K562 (cell line): ENCODE data around the gene NAPB. TPM values are rescaled to one million over a fixed set of nuclear protein-coding genes. Genes with fewer than 3 reads are reported as not detected.

ENCODE experiments used
- ATAC-seq: fragments of 200-7000 bp; cut with Tn5 transposase; 3 replicates; pipeline ENCODE4 v1.9.1; 2020; ENCODE audit warnings: moderate library complexity
- BruUV-seq: library from RNA; stranded (reverse); fragments of 400-500 nt; replicated peaks from 2 replicates; lab custom pipeline; 2021; lab: Mats Ljungman, UMichigan
- CTCF ChIA-PET: fragments of 300-600 bp; formaldehyde crosslinking; extraction: SDS; loops from one replicate; lab custom pipeline; 2021; ENCODE audit warnings: low intra/inter-chr PET ratio; lab: Yijun Ruan, JAX
- POLR2A ChIA-PET: fragments of 300-600, 350-650 bp; sonication (Branson Sonifier 250); formaldehyde crosslinking; extraction: SDS; loops from one replicate; lab custom pipeline; 2021; ENCODE audit warnings: antibody characterized with exemption, inconsistent platforms; lab: Yijun Ruan, JAX
- DNase-seq, 4 experiments: peaks; one replicate each; pipeline versions ENCODE4 v3.0.0 to v3.0.0-alpha.2; 2011 to 2018; ENCODE audit warnings: low spot score in 3 of 4, mixed read lengths in 3 of 4; ENCODE audit errors: extremely low read depth in 1 of 4
- FAIRE-seq: peaks from 2 replicates; lab custom pipeline; 2011; peaks lifted over from hg19 to GRCh38; lab: Jason Lieb, UNC
- H2AFZ ChIP-seq: 2 replicates; pipeline ENCODE4 v1.6.0; 2011; ENCODE audit warnings: low read depth, low read length, control low read depth, inconsistent platforms
- H3K27ac ChIP-seq: fragments of 200-600 bp; 3 replicates; pipeline ENCODE4 v1.8.0; 2011; ENCODE audit warnings: low read depth, mild to moderate bottlenecking, control low read depth, inconsistent platforms, low read length, moderate library complexity, mixed read lengths; ENCODE audit errors: extremely low read depth
- H3K27me3 ChIP-seq, 2 experiments: fragments of 300-600 bp in 1 of 2; 2 replicates in 1 of 2; 3 replicates in 1 of 2; pipeline versions ENCODE4 v1.6.0 to v1.8.0; 2011; ENCODE audit warnings: inconsistent platforms in 2 of 2, low read length in 2 of 2, mild to moderate bottlenecking in 1 of 2, mixed read lengths in 1 of 2, moderate library complexity in 1 of 2; ENCODE audit not compliant: control insufficient read depth in 2 of 2, insufficient read depth in 2 of 2
- H3K36me3 ChIP-seq: fragments of 300-600 bp; 3 replicates; pipeline ENCODE4 v1.8.0; 2011; ENCODE audit warnings: mild to moderate bottlenecking, low read length, inconsistent platforms; ENCODE audit not compliant: control insufficient read depth, insufficient read depth
- H3K4me1 ChIP-seq, 2 experiments: fragments of 200-600 bp in 1 of 2; replicated peaks in 1 of 2; 2 replicates in 1 of 2; 3 replicates in 1 of 2; pipeline versions ENCODE4 v1.5.1 to v1.8.0; 2011; ENCODE audit warnings: inconsistent platforms in 2 of 2, low read length in 2 of 2, mild to moderate bottlenecking in 1 of 2, mixed read lengths in 1 of 2, moderate library complexity in 1 of 2; ENCODE audit not compliant: control insufficient read depth in 2 of 2, insufficient read depth in 2 of 2
- H3K4me2 ChIP-seq: 2 replicates; pipeline ENCODE4 v1.6.1; 2011; ENCODE audit warnings: low read length, control low read depth, inconsistent platforms, mixed read lengths; ENCODE audit not compliant: insufficient read depth
- H3K4me3 ChIP-seq: fragments of 200-600 bp; sonication (generic), shearing (Covaris generic); 2 replicates; pipeline ENCODE4 v1.5.1; 2016; ENCODE audit warnings: control low read depth, inconsistent platforms
- H3K79me2 ChIP-seq: fragments of 200-600 bp; 3 replicates; pipeline ENCODE4 v1.8.0; 2011; ENCODE audit warnings: low read length, inconsistent platforms; ENCODE audit not compliant: control insufficient read depth, insufficient read depth
- H3K9ac ChIP-seq, 2 experiments: 2 replicates each; pipeline versions ENCODE4 v1.6.0 to v1.6.1; 2011; ENCODE audit warnings: low read depth in 2 of 2, low read length in 2 of 2, control low read depth in 1 of 2, inconsistent platforms in 1 of 2, mild to moderate bottlenecking in 1 of 2, mixed read lengths in 1 of 2; ENCODE audit not compliant: insufficient read depth in 1 of 2
- H3K9me1 ChIP-seq: one replicate; pipeline ENCODE4 v1.6.0; 2011; ENCODE audit warnings: inconsistent platforms, mild to moderate bottlenecking, low read length, moderate library complexity; ENCODE audit not compliant: control insufficient read depth, insufficient read depth
- H3K9me3 ChIP-seq: replicated peaks from 2 replicates; pipeline ENCODE4 v1.5.1; 2011; ENCODE audit warnings: low read depth, low read length, inconsistent platforms; ENCODE audit not compliant: control insufficient read depth, insufficient read depth
- H4K20me1 ChIP-seq: replicated peaks from 2 replicates; pipeline ENCODE4 v1.6.1; 2011; ENCODE audit warnings: low read length, inconsistent platforms, mixed read lengths; ENCODE audit not compliant: control insufficient read depth, insufficient read depth
- CBFB ChIP-seq: sonication (generic); formaldehyde crosslinking; IDR thresholded peaks from 2 replicates; pipeline ENCODE4 v1.4.0; 2020; ENCODE audit warnings: mild to moderate bottlenecking, missing genetic modification reagents
- CEBPG ChIP-seq, 3 experiments: fragments of 200-800 bp in 1 of 3; sonication (Bioruptor generic) in 1 of 3; sonication (generic) in 1 of 3; formaldehyde crosslinking in 1 of 3; IDR thresholded peaks in 2 of 3; conservative IDR thresholded peaks in 1 of 3; 2 replicates each; pipeline versions ENCODE4 v1.6.1 to v1.8.0; 2016 to 2022; ENCODE audit warnings: missing compliant biosample characterization in 2 of 3, missing genetic modification characterization in 2 of 3, mild to moderate bottlenecking in 1 of 3, missing genetic modification reagents in 1 of 3
- HDAC1 ChIP-seq, 2 experiments: fragments of 450-650 bp; IDR thresholded peaks; 2 replicates each; pipeline ENCODE4 v1.6.1; 2016 to 2017; ENCODE audit warnings: inconsistent platforms in 1 of 2, mild to moderate bottlenecking in 1 of 2, moderate library complexity in 1 of 2
- NFRKB ChIP-seq: fragments of 450-650 bp; IDR thresholded peaks from 2 replicates; pipeline ENCODE4 v1.6.1; 2016; ENCODE audit warnings: low read depth
- NR1H2 ChIP-seq: sonication (generic); formaldehyde crosslinking; IDR thresholded peaks from 2 replicates; pipeline ENCODE4 v1.4.0; 2020; ENCODE audit warnings: mild to moderate bottlenecking, missing genetic modification reagents
- POLR2A ChIP-seq: fragments of 450-650 bp; conservative IDR thresholded peaks from 2 replicates; pipeline ENCODE4 v1.6.1; 2016
- POLR2G ChIP-seq: fragments of 200-400 bp; formaldehyde crosslinking; IDR thresholded peaks from 2 replicates; pipeline ENCODE4 v1.6.1; 2017; ENCODE audit warnings: low read depth, mild to moderate bottlenecking, antibody characterized with exemption, low read length, moderate library complexity
- RBFOX2 ChIP-seq: fragments of 200-400 bp; formaldehyde crosslinking; IDR thresholded peaks from 2 replicates; pipeline ENCODE4 v1.6.1; 2017; ENCODE audit warnings: low read depth, mild to moderate bottlenecking, low read length, moderate library complexity
- ZC3H8 ChIP-seq: fragments of 450-650 bp; IDR thresholded peaks from 2 replicates; pipeline ENCODE4 v1.6.1; 2017
- WGBS: fragments of 100-300 bp; shearing (Covaris generic); methylation state at CpG from one replicate; pipeline ENCODE4 v1.1.6; 2016; ENCODE audit warnings: low coverage, mixed read lengths; ENCODE audit not compliant: insufficient coverage; ENCODE audit errors: missing lambda C conversion rate; 5-methylcytosine and 5-hydroxymethylcytosine counted together
- in situ Hi-C: fragments of 300-500 bp; cut with MboI; formaldehyde crosslinking; loops from 4 replicates; pipeline ENCODE4 v1.15.0; 2018; ENCODE audit warnings: inconsistent platforms, mixed read lengths
- intact Hi-C: fragments of 100-400 bp; cut with micrococcal nuclease; formaldehyde crosslinking; loops from 2 replicates; pipeline ENCODE4 v1.14.2; 2022
- polyA plus RNA-seq, 8 experiments: library from polyadenylated mRNA; depleted of rRNA in 4 of 8; stranded (reverse) in 5 of 8; unstranded in 3 of 8; fragments of >200 nt; fragmentation: Nextera tagmentation in 2 of 8; fragmentation: Illumina TruSeq in 1 of 8; extraction: Ambion mirVana in 2 of 8; extraction: Trizol in 1 of 8; gene quantifications; 2 replicates each; pipeline versions ENCODE4 v1.2.1 to v1.2.3, GENCODE V29; 2011 to 2014; ENCODE audit warnings: inconsistent platforms in 1 of 8, missing spikeins in 1 of 8
- total RNA-seq, 7 experiments: library from RNA; depleted of rRNA in 6 of 7; stranded (reverse); fragments of >200 nt in 6 of 7; fragmentation: Illumina TruSeq in 2 of 7; extraction: Trizol in 2 of 7; gene quantifications; 2 replicates each; pipeline versions ENCODE4 v1.2.1 to v1.2.3, GENCODE V29; 2011 to 2021; ENCODE audit warnings: low replicate concordance in 1 of 7
- TF ChIP-seq, protein P1 (sequence below): fragments of 150-350 bp; conservative IDR thresholded peaks from 2 replicates; pipeline ENCODE4 v1.6.1; 2014; ENCODE audit warnings: low read length
- TF ChIP-seq, protein P2 (sequence below): fragments of 450-650 bp; formaldehyde crosslinking; IDR thresholded peaks from 2 replicates; pipeline ENCODE4 v1.4.0; 2022; ENCODE audit warnings: missing genetic modification characterization

NAPB gene
- total and polyA plus RNA-seq, 9 of the 15 experiments (the other 6 are each of a cell fraction or from before 2014, with no cell fraction given): 1.4 to 7.7 (median 5.2) TPM

DNA sequence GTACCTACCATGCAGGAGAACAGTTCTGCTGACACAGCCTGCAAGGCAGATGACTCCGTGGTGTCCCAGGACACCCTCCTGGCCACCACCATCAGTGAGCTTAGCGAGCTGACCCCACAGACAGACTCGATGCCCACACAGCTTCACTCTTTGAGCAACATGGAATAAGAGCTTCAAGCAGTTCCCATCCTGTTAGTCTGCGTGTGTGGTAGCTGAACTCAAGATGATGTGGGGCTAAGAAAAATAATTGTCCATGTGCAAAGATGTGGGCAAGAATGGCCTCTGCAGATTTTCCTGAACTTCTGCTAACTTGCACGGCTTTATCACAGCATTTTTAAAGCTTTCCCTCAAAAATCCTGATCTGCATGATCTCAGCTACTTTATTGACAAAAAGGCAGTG lies 51.0 kb downstream of the NAPB start (continued):
- TF ChIP-seq ZC3H8 (no peak), POLR2A (peak; percentile 29), CBFB (CRISPR knock-in tag) (no peak), HDAC1 (IDR thresholded peaks at IDR 0.05) (no peak), NR1H2 (CRISPR knock-in tag) (no peak), CEBPG (CRISPR knock-in tag; IDR thresholded peaks at IDR 0.05) (no peak), CEBPG (tag; conservative IDR thresholded peaks at IDR 0.05 in 1 of 2, IDR thresholded peaks at IDR 0.05 in 1 of 2) (no peak)
- TF ChIP-seq, protein P1, sequence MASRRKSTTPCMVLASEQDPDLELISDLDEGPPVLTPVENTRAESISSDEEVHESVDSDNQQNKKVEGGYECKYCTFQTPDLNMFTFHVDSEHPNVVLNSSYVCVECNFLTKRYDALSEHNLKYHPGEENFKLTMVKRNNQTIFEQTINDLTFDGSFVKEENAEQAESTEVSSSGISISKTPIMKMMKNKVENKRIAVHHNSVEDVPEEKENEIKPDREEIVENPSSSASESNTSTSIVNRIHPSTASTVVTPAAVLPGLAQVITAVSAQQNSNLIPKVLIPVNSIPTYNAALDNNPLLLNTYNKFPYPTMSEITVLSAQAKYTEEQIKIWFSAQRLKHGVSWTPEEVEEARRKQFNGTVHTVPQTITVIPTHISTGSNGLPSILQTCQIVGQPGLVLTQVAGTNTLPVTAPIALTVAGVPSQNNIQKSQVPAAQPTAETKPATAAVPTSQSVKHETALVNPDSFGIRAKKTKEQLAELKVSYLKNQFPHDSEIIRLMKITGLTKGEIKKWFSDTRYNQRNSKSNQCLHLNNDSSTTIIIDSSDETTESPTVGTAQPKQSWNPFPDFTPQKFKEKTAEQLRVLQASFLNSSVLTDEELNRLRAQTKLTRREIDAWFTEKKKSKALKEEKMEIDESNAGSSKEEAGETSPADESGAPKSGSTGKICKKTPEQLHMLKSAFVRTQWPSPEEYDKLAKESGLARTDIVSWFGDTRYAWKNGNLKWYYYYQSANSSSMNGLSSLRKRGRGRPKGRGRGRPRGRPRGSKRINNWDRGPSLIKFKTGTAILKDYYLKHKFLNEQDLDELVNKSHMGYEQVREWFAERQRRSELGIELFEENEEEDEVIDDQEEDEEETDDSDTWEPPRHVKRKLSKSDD: no peak

DNA sequence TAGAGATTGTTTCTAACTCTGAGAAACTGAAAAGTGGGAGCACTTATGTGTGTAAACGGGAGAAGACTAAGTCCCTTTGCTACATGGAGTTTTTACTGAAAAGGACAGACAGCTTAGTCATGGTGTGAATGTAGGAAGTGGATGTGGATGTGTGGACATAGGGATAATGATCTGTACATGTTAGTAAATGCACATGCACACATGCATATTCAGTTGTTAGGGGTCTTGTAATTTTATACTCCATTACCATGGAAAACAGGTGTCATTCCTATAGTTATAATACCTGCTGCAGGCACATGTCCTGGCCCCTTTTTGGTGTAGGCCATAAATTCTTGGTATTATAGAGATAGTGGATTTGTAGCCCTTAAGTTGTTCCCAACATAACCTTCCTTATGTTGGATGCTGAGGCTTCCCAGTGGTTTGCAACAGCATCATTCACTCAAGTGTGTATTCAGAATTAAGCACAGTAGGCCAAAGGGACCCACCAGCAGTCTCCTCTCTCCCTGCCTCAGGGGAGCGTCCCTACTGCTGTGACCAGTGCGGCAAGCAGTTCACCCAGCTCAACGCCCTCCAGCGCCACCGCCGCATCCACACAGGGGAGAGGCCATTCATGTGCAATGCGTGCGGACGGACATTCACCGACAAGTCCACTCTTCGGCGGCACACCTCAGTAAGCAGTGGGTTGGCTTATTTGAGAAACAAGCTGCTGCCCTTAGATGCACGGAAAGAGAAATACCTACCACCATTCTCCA lies 52.0 kb downstream of the NAPB start:
- no TSS peak for BruUV-seq
- peaks cover 99% of the 10 kb centered on the region for H3K36me3 ChIP-seq

More for the DNA sequence above, 52.0 kb downstream of the NAPB start:
- no peaks in the 10 kb centered on the region for H3K27me3 ChIP-seq
- POLR2A ChIA-PET: interaction anchor here (1.0 to 1.1 kb wide), 3 partner anchors 19 to 459 kb away, joined by 3 to 5 read pairs (median 3); partner anchors contain the start of gene NXT1
- H3K9me1 ChIP-seq: no peaks in the 10 kb centered on the region
- H3K79me2 ChIP-seq: peaks cover 43% of the 10 kb centered on the region
- H3K9ac ChIP-seq: no peak overlapping the region
- H3K4me3 ChIP-seq: no peak overlapping the region
- peaks cover 6% of the 10 kb centered on the region; the same call in 1 of the 2 replicates for H4K20me1 ChIP-seq
- 87% methylated on average over 10 of the region's 14 CpGs for WGBS
- DNase-seq (no peak), FAIRE-seq (no peak)
- H3K4me1 ChIP-seq: peaks cover 10 to 15% of the 10 kb centered on the region in 2 experiments; a peak in 4 of 5 replicates
- H3K9me3 ChIP-seq: no peaks in the 10 kb centered on the region
- TF ChIP-seq POLR2G (peak; percentile 58), NFRKB (no peak), RBFOX2 (0 out of 2 replicates have a peak, but pooled peaks have one; percentile 20)
- TF ChIP-seq, protein P2, sequence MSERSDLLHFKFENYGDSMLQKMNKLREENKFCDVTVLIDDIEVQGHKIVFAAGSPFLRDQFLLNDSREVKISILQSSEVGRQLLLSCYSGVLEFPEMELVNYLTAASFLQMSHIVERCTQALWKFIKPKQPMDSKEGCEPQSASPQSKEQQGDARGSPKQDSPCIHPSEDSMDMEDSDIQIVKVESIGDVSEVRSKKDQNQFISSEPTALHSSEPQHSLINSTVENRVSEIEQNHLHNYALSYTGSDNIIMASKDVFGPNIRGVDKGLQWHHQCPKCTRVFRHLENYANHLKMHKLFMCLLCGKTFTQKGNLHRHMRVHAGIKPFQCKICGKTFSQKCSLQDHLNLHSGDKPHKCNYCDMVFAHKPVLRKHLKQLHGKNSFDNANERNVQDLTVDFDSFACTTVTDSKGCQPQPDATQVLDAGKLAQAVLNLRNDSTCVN (CRISPR knock-in tag): no peak
- TF ChIP-seq, all 486 proteins: peak for 2
- in situ Hi-C loops: no loop called here
- no peak overlapping the region for H3K27ac ChIP-seq
- CTCF ChIA-PET: no interaction called here
- no peak; the same call in 2 of the 3 replicates for ATAC-seq
- intact Hi-C loops: no loop called here
- no peak overlapping the region for H3K4me2 ChIP-seq
- no peak overlapping the region for H2AFZ ChIP-seq
